ENCODE results near the gene PDX1. TPM values are rescaled to one million over a fixed set of nuclear protein-coding genes. Genes with fewer than 3 reads are reported as not detected.

PDX1 gene
- total RNA-seq, 1 donor: not detected

DNA sequence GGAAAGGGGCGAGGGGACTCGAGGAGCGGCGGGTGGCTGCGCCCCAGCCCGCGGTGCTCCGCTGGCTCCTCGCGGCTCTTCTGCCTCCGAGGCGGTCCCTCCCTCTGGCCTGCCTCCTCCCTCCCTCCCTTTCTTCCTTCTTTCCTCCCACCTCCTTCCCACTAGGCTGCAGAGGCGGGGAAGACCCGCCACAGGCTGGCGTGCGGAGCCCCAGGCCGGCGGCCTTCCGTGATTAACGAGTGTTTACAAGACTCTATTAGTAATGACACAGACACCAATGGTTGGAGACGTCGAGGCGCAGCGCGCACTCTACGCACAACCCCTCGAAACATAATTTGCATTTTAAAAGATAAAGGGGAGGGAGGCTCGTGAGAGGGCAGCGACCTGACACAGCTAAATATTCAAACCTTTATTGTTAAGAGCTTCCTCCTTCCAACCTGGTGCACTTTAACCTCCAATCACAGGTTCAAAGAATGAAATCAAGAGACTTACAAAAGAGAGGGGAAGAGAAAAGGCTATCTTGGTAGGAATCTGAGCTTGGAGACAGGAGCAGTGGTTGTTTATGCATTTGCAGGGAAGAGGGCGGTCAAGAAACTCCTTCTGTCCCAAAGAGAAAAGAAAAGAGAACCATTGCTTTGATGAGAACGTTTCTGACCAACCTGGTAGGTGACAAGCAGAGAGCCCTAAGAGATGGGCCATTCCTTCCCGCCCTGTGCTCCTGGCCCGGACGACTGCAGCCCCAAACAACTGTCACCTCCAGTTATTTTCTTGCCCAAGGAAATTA, 49.5 kb downstream of the PDX1 start, which contains the start of gene CDX2:
Gene CDX2 (minus strand): TSS at position 234 of the 784 bp plus-strand sequence. CDS start 309 bp downstream, outside the sequence.
- peak in 1 of 3 donors; percentile 23 for DNase-seq (ENCODE audit: low read depth in 2 of 3, low spot score in 2 of 3)

DNA sequence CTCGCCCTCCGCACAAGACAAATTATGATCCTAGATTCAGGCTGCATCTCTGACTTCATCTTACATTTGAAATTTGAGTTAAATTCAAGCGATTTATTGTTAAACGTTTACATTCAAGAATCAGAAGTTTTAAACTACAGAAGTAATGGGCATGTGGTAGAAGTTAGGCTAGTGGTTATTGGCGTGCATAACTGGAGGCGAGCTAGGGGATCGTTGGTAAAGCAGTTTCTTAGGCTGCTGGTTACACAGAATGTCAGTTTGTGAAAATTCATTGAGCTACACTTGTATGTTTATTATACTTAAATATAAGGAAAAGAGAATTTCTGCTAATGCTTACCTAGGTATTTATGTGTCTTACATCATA, 50.0 kb downstream of the PDX1 start:
- peak in 1 of 3 donors; percentile 11 for DNase-seq (ENCODE audit: low read depth in 2 of 3, low spot score in 2 of 3)

DNA sequence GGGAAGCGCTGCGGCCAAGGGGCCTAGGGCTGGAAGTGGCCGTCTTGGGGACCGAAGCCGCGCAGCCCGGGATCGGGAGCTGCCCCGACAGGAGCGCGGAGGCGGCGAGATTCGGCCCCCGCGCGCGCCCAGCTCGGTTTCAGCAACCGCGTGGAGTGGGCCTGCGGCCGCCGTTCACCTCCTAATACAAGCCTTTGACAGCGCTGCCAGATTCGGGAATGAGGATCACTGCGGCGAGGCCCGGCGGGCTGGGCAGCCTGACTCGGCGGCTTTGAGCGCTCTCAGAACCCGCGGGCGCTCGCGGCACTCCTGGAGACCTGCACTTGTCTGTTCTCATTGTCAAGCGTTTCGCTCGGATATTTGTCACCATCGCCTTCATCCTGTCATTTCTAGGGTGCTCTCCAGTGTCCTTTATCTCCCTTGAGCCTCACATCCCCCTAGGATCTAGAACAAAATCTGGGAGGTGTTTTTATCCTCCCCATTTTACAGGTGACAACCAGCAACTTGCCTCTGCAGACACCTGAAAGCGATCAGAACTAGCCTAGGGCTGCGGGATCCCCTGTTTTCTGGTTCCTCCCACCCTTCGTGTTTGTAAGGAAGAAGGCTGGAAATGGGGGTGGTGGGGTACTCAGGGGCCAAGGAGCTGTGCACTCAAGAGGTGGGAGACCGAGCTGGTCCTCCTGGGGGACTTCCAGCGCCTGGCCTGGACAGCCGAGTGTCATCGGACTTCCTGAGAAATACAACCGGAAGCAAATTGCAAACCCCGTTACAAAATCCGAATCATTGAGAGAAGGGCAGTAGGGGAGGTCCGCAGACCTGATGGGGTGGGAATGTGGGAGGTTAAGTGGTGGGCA, 50.8 kb downstream of the PDX1 start:
- DNase-seq (ENCODE audit: low read depth in 2 of 3, low spot score in 2 of 3): no peak

DNA sequence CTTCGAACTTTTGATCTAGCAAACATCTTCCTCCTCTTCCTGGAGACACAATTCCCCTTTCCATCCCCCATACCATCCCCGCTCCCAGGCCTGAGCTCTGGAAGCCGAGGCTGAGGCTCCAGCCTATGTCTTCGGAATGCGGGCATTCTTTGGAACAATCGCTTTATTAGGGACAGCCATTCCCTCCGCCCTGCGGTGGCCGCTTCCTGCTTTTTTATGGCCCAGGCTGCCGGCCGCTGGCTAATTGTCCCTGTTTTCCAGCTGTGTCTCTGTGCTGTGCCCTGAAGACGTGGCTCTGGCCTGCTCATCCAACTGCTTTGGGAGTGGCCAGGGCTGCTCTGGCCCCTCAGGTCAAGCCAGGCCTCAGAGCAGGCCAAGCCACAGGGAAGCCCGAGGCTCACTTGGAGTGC, 51.4 kb downstream of the PDX1 start:
- DNase-seq (ENCODE audit: low read depth in 2 of 3, low spot score in 2 of 3): no peak

DNA sequence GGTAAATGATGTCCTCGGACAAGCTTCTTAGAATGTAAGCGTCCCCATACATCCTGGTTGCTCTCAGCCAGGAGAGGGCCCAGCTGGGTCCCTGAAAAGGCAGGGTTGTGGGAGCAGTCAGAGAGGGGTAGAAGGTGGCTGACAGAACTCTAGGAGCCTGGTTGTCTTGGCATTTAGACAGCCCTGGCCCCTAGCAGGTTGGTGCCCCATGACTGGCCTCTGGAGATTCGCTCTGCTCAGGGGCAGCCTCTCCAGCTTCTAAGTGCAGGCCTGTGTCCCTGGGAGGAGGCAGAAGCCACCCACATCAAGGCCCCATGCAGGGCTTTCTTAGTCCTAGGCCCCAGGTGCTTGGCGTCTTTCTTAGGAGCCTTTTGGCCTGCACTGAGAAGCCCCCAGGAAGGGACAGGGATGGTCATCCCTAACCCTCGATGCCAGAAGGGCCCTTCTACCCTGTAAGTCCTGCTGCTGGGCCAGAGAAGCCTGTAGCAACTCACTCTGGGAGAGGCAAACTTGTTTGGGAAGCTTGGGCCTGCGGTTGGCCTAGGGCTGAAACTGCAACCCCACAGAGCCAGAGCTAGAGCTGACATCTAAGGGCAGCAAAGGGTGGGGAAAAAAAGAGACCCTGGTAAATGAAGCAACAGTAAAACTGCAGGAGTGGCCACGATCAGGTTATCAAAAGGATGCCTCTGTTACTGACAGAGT, 52.1 kb downstream of the PDX1 start:
- DNase-seq (ENCODE audit: low read depth in 2 of 3, low spot score in 2 of 3): no peak

DNA sequence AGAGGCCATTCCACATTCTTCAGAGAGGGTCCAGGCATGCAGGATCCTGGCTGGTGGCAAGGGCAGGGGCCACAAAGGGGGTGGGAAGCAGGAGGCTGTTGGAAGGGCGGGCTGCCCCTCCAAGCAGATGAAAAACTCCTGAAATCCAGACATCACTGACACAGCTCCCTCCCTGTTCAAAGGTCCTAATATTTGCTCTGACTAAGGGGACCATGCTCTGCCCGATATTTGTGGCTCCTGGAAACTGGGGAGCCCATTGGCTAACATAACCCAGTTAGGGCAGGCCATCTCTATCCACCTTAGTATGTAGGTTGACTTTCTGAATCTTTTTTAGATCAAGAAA, 52.6 kb downstream of the PDX1 start:
- DNase-seq (ENCODE audit: low read depth in 2 of 3, low spot score in 2 of 3): no peak

DNA sequence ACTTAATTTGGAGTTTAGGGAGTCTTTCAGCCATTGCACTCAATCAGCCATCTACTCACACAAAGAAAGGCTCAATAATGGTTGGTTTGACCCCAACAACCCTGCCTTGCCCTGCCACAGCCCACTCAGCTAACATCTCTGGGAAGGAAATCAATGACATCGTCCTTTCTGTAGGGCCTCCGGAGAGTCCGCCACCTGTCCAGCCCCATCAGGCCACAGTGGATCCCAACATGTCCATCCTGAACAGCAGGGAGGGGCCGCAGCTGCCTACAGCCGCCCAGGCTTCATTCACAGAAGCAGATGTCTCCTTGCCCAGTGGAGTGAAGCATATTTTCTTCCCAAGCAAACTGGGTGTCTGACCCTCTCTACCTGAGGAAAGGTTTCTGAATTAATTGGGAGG, 53.5 kb downstream of the PDX1 start:
- no peak for DNase-seq (ENCODE audit: low read depth in 2 of 3, low spot score in 2 of 3)

DNA sequence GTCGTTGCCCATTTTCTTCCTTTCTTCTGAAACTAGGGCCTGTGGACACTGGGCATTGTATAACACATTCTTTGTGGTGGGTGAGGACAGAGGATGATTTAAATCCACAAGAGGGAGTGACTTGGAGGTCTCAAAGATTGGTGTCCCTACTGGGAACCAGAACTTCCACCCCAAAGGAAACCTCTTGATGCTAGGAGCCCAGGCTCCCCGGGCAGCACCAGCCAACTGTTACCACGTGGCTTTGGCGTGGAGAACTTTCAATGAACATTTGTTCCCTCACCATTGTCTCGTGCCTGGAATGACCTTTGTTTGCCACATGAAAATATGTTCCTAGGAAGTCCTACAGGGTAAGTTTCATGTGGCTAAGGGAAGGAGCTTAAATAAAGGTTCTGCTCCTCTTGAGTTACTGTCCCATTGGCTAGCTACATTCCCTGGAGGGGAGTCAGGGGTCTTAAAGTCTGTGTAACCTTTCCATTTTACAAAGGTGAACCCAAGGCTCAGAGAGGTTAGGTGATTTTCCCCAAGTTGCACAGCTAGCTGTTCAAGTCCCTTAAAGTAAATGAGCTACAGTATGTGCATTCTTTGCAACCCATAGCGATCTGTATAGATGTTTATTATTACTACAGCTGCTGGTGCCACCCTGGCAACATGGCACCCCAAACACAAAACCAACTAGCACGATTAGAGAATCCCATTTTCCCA, 54.3 kb downstream of the PDX1 start:
- DNase-seq (ENCODE audit: low read depth in 2 of 3, low spot score in 2 of 3): no peak

Small RNAs within 50 kb of the gene (small RNA-seq; reads per million reads assigned to genes)
- gene ATP5F1EP2: not detected

Other genes starting within 250 kb of the PDX1 start
- not detected for gene GSX1, start 127.5 kb upstream of the PDX1 start, total RNA-seq
- not detected for gene CDX2, start 49.3 kb downstream of the PDX1 start, total RNA-seq
- 0.27 TPM for gene URAD, start 68.7 kb downstream of the PDX1 start, total RNA-seq
- 42.8 TPM for gene FLT3, start 180.6 kb downstream of the PDX1 start, total RNA-seq
- gene PAN3, start 218.5 kb downstream of the PDX1 start, total RNA-seq: 50.4 TPM